WI38 (cell line): ENCODE data around the gene PPM1M.

Experiments used
- H3K4me3 ChIP-seq: 2 replicates; pipeline ENCODE4 v1.5.1; 2011; ENCODE audit warnings: low read depth, mild to moderate bottlenecking, control low read depth, low read length
- TF ChIP-seq, protein P1 (sequence below): IDR thresholded peaks from 2 replicates; pipeline ENCODE4 v1.5.1; 2012; ENCODE audit warnings: low read depth, mild to moderate bottlenecking, control low read depth, low read length

Gene PPM1M

DNA sequence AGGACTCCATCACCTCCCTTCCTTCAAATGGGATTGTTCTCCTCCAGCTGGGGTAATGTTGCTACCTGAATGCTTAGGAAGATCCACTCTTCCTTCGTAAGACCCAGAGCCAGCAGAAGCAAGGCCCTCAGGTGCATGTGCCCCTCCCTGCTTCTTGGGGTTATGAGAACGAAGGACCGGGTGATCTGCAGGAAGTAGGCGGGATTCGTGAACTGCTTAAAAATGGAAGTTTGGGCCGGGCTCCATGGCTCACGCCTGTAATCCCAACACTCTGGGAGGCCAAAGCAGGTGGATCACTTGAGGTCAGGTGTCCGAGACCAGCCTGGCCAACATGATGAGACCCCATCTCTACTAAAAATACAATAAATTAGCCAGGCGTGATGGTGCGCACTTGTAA, 28.2 kb upstream of the PPM1M start:
- TF ChIP-seq, protein P1, sequence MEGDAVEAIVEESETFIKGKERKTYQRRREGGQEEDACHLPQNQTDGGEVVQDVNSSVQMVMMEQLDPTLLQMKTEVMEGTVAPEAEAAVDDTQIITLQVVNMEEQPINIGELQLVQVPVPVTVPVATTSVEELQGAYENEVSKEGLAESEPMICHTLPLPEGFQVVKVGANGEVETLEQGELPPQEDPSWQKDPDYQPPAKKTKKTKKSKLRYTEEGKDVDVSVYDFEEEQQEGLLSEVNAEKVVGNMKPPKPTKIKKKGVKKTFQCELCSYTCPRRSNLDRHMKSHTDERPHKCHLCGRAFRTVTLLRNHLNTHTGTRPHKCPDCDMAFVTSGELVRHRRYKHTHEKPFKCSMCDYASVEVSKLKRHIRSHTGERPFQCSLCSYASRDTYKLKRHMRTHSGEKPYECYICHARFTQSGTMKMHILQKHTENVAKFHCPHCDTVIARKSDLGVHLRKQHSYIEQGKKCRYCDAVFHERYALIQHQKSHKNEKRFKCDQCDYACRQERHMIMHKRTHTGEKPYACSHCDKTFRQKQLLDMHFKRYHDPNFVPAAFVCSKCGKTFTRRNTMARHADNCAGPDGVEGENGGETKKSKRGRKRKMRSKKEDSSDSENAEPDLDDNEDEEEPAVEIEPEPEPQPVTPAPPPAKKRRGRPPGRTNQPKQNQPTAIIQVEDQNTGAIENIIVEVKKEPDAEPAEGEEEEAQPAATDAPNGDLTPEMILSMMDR, result no peak
- H3K4me3 ChIP-seq, result no peak overlapping the region

DNA sequence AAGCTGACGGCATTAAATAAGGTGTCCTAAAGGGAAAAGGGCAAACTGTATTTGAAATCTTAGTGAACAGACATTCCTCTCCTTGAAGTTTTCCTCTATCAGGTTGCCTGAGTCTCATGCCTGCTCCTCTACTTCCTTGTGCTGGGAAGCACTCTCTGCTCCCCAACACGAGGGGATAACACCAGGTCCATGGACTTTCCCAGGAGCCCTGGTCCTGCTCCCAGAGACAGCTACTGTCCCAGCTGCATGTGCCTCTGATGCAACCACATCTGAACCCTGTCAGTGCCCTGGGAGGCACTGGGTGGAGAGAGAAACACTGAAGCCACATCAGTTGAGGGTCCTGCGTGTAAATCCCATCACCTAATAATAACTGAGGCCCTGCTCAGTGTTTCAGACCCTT, 27.5 kb upstream of the PPM1M start:
- TF ChIP-seq, protein P1, result no peak
- H3K4me3 ChIP-seq, result no peak overlapping the region

DNA sequence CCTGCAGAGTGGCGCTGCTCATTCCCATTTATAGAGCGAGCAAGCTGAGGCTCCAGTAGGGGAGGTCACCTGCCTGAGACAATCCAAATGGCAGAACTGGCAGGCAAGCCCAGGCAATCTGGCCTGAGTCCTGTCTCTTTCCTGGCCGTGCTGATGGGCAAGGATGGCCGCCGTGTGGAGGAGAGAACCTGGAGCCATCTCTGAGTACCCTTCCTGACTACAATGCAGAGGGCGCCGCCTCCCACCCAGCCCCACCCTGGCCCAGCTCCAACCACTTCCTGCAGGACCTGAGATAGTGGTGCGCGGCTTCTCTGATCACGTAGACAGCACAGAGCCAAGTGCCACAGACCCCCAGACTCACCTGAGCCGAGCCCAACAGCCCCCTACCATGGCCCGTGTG, 27.1 kb upstream of the PPM1M start:
- H3K4me3 ChIP-seq, result no peak overlapping the region
- TF ChIP-seq, protein P1, result no peak

DNA sequence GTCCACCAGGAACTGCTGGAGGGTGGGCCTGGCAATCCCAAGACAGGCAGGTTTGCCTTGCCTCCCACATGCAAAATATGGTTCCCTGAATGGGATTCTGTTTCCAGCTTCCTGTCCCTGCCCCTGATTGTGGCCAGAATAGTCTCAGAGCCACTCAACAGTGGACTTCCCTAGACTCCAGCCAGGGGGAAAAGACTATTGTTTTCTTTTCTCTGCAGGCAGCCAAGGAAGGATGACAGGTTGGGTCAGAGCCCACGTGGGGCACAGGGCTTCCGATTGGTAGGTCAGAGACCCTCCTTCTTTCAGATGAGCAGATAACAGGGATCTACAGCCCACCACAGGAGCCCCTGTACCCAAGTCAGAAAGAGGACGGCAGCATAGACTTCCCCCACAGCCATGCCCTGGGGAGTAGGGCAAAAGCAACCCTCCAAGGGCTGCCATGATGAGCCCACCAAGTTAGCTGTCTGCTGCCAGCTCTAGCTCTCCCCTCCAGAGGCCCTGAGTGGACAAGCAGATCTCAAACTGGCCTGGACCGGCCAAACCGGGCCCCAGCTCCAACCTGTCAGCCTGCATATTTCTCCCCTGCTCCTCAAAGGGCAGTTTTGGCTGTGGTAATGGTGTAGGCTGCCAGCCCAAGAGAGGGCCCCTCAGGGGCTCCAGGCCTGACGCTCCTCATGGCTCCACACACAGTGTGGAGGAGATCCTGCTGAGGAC, 26.5 kb upstream of the PPM1M start:
- no peak overlapping the region for H3K4me3 ChIP-seq
- TF ChIP-seq, protein P1, result no peak

DNA sequence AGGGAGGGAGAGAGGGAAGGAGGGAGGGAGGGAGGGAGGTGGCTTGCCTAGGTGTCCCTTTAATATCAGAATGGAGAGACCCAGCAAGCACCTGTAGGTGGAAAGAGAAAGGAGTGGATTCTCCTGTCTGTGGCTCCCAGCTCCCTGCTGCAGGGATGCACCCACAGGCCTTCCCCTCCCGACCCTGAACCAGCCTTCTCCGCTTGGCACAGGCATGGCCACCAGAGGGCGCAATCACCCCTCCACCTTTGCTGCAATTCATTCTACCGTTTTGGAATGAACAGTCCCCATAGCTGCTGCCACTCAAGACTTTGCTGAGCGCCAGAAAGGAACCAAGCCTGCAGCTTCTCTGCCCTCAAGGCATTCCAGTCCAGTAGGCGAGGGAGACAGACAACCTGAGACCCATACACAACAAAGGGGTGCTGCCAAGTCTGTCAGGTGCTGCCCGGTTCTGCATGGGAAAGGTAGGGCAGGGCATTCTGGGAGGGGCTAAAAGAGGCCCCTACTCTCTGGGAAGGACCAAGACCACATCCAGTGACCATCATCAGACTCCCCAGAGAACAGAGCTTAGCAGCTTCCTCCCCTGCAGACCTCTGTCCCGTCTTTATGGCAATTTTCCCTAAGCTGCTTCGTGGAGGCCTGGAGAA, 25.1 kb upstream of the PPM1M start:
- TF ChIP-seq, protein P1, result peak; percentile 89
- H3K4me3 ChIP-seq, result no peak overlapping the region

DNA sequence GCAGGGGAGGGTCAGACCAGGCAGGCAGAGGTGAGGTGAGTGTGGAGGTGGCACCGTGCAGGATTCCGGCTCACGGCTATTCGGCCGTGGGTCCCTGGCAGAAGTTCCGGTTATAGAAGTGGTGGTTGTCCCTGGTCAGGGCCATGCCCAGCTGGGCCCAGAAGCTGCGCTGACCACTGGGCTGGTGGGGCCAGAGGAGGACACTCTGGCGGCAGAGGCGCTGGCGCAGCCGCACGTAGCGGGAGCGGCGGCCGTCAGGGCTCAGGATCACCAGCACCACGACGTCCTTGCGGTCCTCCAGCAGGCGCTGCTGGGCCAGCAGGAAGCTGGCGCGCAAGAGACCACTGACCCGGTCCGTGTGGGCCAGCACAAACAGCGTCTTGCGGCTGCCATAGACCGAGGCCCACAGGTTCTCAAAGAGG, 24.4 kb upstream of the PPM1M start:
- TF ChIP-seq, protein P1, result no peak
- no peak overlapping the region for H3K4me3 ChIP-seq

DNA sequence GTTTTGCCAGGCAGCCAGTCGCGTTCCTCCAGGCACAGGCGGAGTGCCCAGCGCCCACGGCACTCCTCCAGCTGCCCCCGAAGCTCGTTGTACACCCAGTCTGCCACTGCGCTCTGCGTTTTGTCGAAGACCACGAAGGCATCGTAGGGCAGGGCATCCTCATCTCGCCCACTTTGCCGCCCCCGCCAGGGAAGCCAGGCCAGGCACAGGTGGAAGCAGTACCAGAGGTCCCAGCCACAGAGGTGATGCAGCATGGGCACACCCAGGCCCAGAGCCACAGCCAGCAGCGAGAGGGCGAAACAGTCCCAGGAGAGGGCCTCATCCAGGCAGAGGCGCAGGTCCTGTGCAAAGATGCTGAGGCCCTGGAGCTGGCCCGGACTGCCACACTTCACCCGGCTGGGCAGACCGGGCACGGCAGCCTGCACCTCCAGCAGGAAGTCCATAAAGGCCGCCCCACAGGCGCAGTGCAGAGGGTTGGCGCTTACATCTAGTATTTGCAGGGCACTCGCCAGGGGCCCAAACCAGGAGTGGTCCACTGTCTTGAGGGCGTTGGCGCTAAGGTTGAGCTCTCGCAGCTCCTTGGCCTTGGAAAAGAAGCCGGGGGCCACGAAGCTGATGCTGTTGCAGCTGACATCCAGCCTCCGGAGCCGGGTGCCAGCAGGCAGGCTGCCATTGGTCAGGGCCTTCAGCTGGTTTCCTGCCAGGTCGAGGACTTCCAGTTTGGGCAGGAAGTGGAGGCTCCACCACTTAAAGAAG, 23.8 kb upstream of the PPM1M start:
- TF ChIP-seq, protein P1, result no peak
- H3K4me3 ChIP-seq, result no peak overlapping the region
